Activated CD8-positive, alpha-beta T cell treated with anti-CD3 and anti-CD28 coated beads for 36 hours (primary cell): ENCODE measurements around the gene DBH. TPM values are rescaled to one million over a fixed set of nuclear protein-coding genes. Genes with fewer than 3 reads are reported as not detected.
"Not testable (repeated sequence)": the region's sequence is repeated elsewhere in the genome, so short reads cannot be mapped to it uniquely, and the experiment has no call there.

Source experiments
- ATAC-seq: fragments of 200-7000 bp; cut with Tn5 transposase; one replicate; pipeline ENCODE4 v1.10.0; 2021; ENCODE audit warnings: mild to moderate bottlenecking, moderate library complexity
- CTCF ChIA-PET: fragments of 350-600 bp; sonication (Branson Sonifier 250); formaldehyde crosslinking; loops from one replicate; lab custom pipeline; 2021; ENCODE audit warnings: antibody characterized with exemption; lab: Charles Lee
- POLR2A ChIA-PET: fragments of 350-600 bp; sonication (Branson Sonifier 250); formaldehyde crosslinking; loops from one replicate; lab custom pipeline; 2021; ENCODE audit warnings: antibody characterized with exemption; lab: Charles Lee
- DNase-seq: peaks from one replicate; pipeline ENCODE4 v3.0.0-alpha.2; 2020
- H3K27ac Mint-ChIP-seq: one replicate; pipeline ENCODE4 v1.8.0; 2021; ENCODE audit warnings: mild to moderate bottlenecking, mixed read lengths
- H3K27me3 Mint-ChIP-seq: one replicate; pipeline ENCODE4 v1.8.0; 2021; ENCODE audit warnings: mixed read lengths
- H3K36me3 Mint-ChIP-seq: one replicate; pipeline ENCODE4 v1.8.0; 2021; ENCODE audit warnings: low read depth, mixed read lengths
- H3K4me1 Mint-ChIP-seq: one replicate; pipeline ENCODE4 v1.8.0; 2021; ENCODE audit warnings: low read depth, mixed read lengths
- H3K4me3 Mint-ChIP-seq: one replicate; pipeline ENCODE4 v1.8.0; 2021; ENCODE audit warnings: mild to moderate bottlenecking, moderate library complexity, mixed read lengths
- H3K9me3 Mint-ChIP-seq: one replicate; pipeline ENCODE4 v1.8.0; 2021; ENCODE audit warnings: mixed read lengths
- CTCF ChIP-seq: fragments of 200-600 bp; IDR thresholded peaks from one replicate; pipeline ENCODE4 v1.8.0; 2022; ENCODE audit warnings: antibody characterized with exemption, mild to moderate bottlenecking
- intact Hi-C: fragments of 100-400 bp; cut with micrococcal nuclease; formaldehyde crosslinking; loops from one replicate; pipeline ENCODE4 v1.10.0; 2022
- total RNA-seq, 2 experiments: library from RNA; stranded (reverse); gene quantifications; one replicate each; pipeline ENCODE4 v1.2.3, GENCODE V29; 2021

Gene DBH
- total RNA-seq, 2 experiments from 2014 or later: not detected

- Mint-ChIP-seq H3K27ac (no peak overlapping the region), H3K27me3 (no peaks in the 10 kb centered on the region), H3K9me3 (no peaks in the 10 kb centered on the region), H3K4me3 (no peak overlapping the region), H3K4me1 (peaks cover 26% of the 10 kb centered on the region), H3K36me3 (peaks cover 3% of the 10 kb centered on the region)
- no peak for DNase-seq
- ChIA-PET CTCF (no interaction called here), POLR2A (interaction anchor here (0.6 kb wide), 1 partner anchor 1160 kb away, joined by 4 read pairs; no protein-coding TSS in a partner anchor)
- TF ChIP-seq CTCF: no peak
- no peak for ATAC-seq
- intact Hi-C loops: no loop called here
Observed at GRCh38 chr9:133674091-133674490, 37.9 kb downstream of the DBH start.

- CTCF ChIA-PET: interaction anchor here (1.5 kb wide), 2 partner anchors 63 to 319 kb away, joined by 3 to 5 read pairs; partner anchors contain the start of gene SARDH
- peak overlapping the region; percentile 13 for H3K27ac Mint-ChIP-seq
- H3K4me3 Mint-ChIP-seq, intact Hi-C loops, H3K36me3 Mint-ChIP-seq, ATAC-seq, H3K9me3 Mint-ChIP-seq, DNase-seq, H3K27me3 Mint-ChIP-seq: not testable (repeated sequence)
- POLR2A ChIA-PET: interaction anchor here (0.7 kb wide), 1 partner anchor 35 kb away, joined by 3 read pairs; no protein-coding TSS in a partner anchor
- H3K4me1 Mint-ChIP-seq: peaks cover 26% of the 10 kb centered on the region
Observed at GRCh38 chr9:133675796-133676195, 39.6 kb downstream of the DBH start.

GRCh38 chr9:133676450-133676849, 40.3 kb downstream of the DBH start:
- no peak for TF ChIP-seq CTCF
- Mint-ChIP-seq H3K4me1 (peaks cover 26% of the 10 kb centered on the region), H3K27me3 (no peaks in the 10 kb centered on the region), H3K4me3 (no peak overlapping the region), H3K9me3 (no peaks in the 10 kb centered on the region), H3K27ac (no peak overlapping the region), H3K36me3 (peaks cover 3% of the 10 kb centered on the region)
- ATAC-seq (no peak), DNase-seq (no peak)
- CTCF ChIA-PET: interaction anchor here (0.8 to 1.5 kb wide), 5 partner anchors 51 to 318 kb away, joined by 3 to 5 read pairs (median 3); partner anchors contain the start of gene SARDH
- intact Hi-C loops: no loop called here
- POLR2A ChIA-PET: interaction anchor here (0.7 to 1.4 kb wide), 6 partner anchors 15 to 39 kb away, joined by 3 to 6 read pairs (median 4); no protein-coding TSS in a partner anchor

- Mint-ChIP-seq H3K27ac (peak overlapping the region; percentile 76), H3K36me3 (peaks cover 4% of the 10 kb centered on the region), H3K27me3 (no peaks in the 10 kb centered on the region), H3K9me3 (no peaks in the 10 kb centered on the region), H3K4me3 (no peak overlapping the region), H3K4me1 (peaks cover 32% of the 10 kb centered on the region)
- peak; percentile 98 for ATAC-seq
- TF ChIP-seq CTCF: no peak
- ChIA-PET POLR2A (interaction anchor here (0.7 to 1.4 kb wide), 5 partner anchors 14 to 38 kb away, joined by 3 to 6 read pairs (median 4); no protein-coding TSS in a partner anchor), CTCF (interaction anchor here (0.6 to 1.5 kb wide), 9 partner anchors 16 to 317 kb away, joined by 3 to 5 read pairs (median 3); partner anchors contain the start of gene SARDH)
- peak; percentile 82 for DNase-seq
- intact Hi-C loops: no loop called here
Observed at GRCh38 chr9:133677126-133678010, 41.2 kb downstream of the DBH start.

GRCh38 chr9:133679056-133679455, 42.9 kb downstream of the DBH start:
- Mint-ChIP-seq H3K27ac (no peak overlapping the region), H3K27me3 (no peaks in the 10 kb centered on the region), H3K4me3 (no peak overlapping the region), H3K36me3 (peaks cover 4% of the 10 kb centered on the region), H3K9me3 (no peaks in the 10 kb centered on the region), H3K4me1 (peaks cover 45% of the 10 kb centered on the region)
- ChIA-PET POLR2A (interaction anchor here (1.4 kb wide), 1 partner anchor 12 kb away, joined by 4 read pairs; no protein-coding TSS in a partner anchor), CTCF (interaction anchor here (0.9 to 1.2 kb wide), 2 partner anchors 22 to 63 kb away, joined by 3 read pairs; no protein-coding TSS in a partner anchor)
- no peak for TF ChIP-seq CTCF
- ATAC-seq: no peak
- DNase-seq: no peak
- intact Hi-C loops: no loop called here
